Activated CD4-positive, alpha-beta T cell treated with anti-CD3 and anti-CD28 coated beads, Interleukin-2, amount 50 U/mL, for 4 hours (primary cell): ENCODE data around the gene TFCP2L1.

Experiments
- DNase-seq, 2 experiments: peaks; one replicate each; pipeline ENCODE4 v3.0.0-alpha.2; 2020

The TFCP2L1 gene

DNA sequence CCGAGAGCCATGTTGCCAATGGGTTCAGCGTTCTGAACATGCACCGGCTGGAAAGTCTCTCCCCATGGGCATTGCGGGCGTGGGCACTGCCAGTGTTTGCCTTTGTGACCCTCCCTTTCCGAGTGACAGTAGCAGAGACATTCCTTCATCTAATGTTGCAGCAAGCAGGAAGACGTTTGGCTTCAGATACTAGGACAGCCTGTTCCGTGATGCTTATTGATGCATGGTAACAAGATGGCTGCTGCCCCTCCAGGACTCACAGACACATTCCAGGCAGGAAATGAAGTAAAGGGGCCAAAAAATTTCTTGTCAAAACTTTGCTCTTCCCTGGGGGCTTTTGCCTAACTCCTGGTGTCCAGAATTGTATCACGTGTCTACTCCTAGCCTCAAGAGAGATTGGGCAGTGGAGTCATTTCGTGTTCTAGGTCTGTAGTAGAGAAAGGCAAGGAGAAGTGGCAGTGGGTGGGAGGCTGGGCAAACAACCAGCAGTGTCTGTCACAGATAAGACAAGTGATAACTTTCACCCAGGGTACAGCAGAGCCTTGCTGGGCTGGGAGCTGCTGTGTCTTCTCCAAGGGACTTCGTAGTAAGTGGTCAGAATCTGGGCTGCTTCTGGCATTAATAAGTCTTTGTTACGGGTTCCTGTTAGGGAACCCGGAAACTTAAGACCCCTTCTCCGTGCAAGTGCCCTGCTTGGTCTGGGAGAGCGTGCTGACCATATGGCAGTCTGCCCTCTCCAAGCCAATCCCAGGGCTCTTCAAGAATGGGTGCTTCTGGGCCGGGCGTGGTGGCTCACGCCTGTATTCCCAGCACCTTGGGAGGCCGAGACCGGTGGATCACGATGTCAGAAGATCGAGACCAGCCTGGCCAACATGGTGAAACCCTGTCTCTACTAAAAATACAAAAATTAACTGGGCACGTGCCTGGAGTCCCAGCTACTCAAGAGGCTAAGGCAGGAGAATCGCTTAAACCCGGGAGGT is 93.5 kb downstream of the TFCP2L1 start:
- DNase-seq: no peak

GRCh38 chr2:121189661-121190381 is 95.2 kb downstream of the TFCP2L1 start:
- DNase-seq: no peak

DNA sequence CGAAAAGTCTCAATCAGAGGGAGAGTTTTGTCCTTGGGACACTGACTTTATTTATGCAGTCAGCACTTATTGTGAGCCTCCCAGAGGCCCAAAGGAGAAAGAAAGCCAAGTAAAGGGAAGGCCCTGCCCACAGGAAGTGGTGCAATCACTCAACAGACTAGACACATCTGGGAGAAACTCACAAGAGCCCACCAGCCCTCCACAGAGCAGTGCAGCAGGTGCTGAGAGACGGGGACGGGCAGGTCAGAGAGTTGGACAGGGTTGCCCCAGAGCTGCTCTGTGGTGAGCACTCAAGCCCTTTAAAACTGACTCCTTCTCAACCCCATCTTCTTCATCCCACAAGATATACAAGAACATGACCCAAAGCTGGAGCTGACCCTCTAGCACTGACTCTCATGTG is 96.0 kb downstream of the TFCP2L1 start:
- no peak for DNase-seq

DNA sequence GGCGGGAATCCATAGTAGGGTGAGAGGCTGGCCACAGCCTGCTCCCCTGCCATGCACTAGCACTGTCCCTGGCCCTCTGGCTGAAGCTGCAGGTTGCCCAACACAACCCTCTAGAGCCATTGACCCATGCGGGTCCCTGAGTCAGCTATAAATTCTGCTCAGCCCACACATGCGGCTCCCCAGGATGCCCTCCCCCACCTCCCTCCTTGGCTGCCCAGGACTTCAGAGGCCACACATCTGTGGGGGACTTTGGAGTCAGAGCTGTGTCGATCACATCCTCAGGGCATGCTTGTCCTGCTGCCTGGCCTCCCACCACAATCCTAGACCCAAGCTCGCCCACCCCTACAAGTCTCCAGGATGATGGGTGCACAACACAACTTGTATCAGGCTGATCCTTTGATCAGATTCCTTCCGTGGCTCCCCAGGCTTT is 97.0 kb downstream of the TFCP2L1 start:
- no peak for DNase-seq

DNA sequence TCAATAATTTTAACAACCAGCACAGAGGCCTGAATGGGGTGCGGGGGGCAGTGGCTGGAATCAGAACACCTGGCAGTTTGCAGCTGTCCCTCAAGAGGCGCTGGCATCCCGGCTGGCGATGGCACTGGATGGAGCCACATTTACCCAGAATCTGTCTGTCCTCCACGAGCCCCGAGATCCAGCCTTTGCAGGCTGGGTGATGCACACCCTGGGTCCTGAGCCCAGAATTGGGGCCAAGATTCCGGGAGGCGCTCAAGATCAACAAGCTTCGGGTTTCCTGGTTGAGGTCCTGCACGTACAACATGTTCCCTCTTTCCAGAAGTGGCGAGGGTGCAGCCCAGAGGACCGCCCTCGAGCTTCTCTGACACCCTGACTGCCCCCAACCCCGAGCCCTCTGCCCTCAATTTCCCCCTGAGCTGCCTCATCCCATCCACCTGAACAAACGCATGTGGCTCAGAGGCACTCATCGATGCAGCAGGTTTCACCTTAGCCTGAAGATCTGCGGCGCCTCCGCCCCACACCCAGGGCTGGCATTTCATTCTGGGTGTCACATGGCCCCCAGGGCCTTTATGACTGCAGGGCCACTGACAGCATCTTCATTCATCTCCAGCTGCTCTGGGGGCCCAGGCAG is 97.5 kb downstream of the TFCP2L1 start:
- no peak for DNase-seq

GRCh38 chr2:121186261-121186660 is 98.7 kb downstream of the TFCP2L1 start:
- no peak for DNase-seq

- DNase-seq: no peak
Measured at GRCh38 chr2:121185571-121186074, 99.4 kb downstream of the TFCP2L1 start.

- no peak for DNase-seq
Measured at GRCh38 chr2:121185111-121185510, 99.9 kb downstream of the TFCP2L1 start.

- DNase-seq: no peak
Measured at GRCh38 chr2:121184248-121184862, 100.6 kb downstream of the TFCP2L1 start.

- no peak for DNase-seq
Measured at GRCh38 chr2:121182520-121182919, 102.5 kb downstream of the TFCP2L1 start.

GRCh38 chr2:121179467-121179866 is 105.5 kb downstream of the TFCP2L1 start:
- DNase-seq: no peak

GRCh38 chr2:121178730-121179129 is 106.3 kb downstream of the TFCP2L1 start:
- DNase-seq: no peak

GRCh38 chr2:121177896-121178295 is 107.1 kb downstream of the TFCP2L1 start:
- DNase-seq: no peak

DNA sequence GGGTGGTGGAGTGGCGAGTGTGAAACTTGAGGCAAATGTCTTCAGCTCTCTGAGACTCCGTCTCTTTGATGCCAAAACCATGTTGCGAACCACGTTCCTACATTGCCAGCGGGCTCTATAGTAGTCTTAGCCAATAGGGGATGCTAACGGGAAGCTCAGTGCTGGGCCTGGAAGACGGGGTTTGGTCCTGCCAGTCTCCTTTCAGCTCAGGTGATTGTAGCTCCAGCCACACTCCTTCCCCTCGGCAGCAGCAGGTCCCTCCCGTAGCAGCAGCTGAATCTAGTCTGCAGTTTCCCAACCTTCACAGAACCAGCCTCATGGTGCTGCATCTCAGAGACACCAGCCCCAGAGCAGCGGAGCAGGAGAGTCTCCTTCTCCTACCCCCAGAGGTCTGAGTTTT is 109.7 kb downstream of the TFCP2L1 start:
- no peak for DNase-seq

GRCh38 chr2:121173806-121174205 is 111.2 kb downstream of the TFCP2L1 start:
- DNase-seq: no peak

DNA sequence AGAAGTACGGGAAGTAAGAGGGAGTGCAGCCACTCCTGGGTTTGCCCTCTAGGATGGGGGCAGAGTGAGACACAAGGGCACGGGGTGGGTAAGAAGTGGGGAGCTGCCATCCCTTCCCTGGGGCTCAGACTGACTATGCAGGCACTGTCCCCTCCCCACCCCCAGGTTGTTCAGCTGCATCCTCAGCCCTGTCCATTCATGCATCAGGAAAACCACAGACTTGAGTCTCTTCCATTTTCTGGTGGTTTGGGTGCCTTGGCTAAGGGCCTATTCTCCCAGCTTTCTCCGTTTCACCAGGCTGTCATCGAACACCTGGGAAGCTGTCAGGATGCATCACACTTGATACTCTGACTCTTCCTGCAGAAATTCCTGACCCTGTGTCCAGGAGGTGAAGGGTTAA is 111.9 kb downstream of the TFCP2L1 start:
- DNase-seq: no peak

DNA sequence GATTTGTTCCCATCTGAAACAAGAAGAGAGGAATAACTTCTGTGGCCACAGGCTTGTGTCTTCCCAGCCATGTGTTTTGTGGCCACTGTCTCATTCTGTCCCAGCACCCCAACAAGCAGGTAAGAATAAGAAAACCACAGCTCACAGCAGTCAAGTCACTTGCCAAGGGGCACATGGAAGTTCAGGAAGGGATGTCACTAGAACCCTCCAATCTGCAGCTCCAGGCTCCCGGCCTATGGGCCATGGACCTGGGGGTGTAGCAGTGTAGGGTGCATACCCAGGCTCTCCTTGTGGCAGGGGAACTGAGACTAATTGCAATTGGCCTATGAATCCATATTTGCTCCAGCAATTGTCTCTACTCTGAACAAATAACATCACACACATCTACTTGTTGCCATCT is 112.5 kb downstream of the TFCP2L1 start:
- no peak for DNase-seq

DNA sequence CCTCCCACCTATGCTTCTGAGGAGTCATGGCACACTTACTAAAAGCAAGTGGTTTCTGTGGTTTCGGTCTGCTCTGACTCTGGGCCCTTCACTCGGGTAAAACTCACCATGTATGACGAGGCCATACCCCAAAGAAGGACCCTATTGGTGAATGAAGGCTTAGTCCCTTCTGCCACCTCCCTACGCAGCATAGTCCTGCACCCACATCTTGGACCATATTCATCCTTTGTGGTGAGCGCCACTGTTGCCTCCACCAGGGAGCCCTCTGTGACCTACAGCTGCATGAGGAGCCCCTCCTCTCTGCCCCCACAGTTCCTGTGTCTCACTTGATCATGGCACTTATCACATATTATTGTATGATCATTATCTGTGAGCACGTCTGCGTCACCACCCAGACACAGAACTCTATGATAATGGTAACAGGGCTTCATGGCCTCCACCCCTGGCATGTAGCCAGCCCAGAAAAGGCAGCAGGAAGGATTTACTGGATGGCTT is 113.3 kb downstream of the TFCP2L1 start:
- DNase-seq: no peak

GRCh38 chr2:121170577-121170976 is 114.4 kb downstream of the TFCP2L1 start:
- no peak for DNase-seq

DNA sequence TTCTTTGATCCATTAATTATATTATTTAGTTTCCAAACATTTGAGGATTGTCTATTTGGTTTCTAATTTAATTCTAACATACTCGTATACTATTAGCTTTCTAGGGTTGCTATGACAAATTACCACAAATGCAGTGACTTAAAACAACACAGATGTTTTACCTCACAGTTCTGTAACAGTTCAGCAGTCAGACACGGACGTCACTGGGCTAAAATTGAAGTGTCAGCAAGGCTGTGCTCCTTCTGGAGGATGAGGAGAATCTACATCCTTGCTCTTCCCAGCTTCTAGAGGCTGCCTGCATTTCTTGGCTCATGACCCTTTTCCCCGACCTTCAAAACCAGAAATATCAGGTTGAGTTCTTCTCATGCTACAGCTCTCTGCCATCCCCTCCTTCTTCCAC is 117.6 kb downstream of the TFCP2L1 start:
- DNase-seq: no peak
